Activated effector memory CD4-positive, alpha-beta T cell treated with anti-CD3 and anti-CD28 coated beads, Interleukin-2, amount 50 U/mL, for 16 hours (primary cell): ENCODE data around the gene UHRF1.
"Not testable (repeated sequence)": the region's sequence is repeated elsewhere in the genome, so short reads cannot be mapped to it uniquely, and the experiment has no call there.

Experiments used
- DNase-seq: peaks from one replicate; pipeline ENCODE4 v3.0.0-alpha.2; 2020

Gene UHRF1

DNA sequence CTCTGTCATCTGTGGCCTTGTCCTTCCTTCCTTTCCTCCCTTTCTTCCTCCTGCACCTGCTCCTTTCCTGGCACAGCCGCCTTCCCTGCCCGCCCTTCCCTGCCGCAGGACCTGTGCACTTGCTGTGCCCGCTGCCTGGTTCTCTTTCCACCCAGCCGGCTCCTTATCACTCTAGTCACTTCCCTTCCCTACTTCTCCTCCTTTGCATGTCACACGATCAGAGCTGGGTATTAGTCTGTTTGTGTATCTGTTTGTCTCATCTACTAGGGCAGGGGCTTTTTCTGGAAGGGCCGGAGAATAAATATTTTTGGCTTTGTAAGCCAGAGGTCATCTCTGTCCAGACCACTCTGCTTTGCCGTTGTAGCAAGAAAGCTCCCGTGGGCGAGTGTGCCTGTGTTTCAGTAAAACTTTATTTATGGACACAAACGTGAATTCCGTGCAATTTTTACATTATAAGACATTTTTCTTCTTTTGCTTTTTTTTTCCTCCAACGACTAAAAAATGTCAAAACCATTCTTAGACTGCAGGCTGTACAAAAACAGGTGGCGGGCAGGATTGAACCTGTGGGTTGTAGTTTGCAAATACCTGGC is 65.7 kb downstream of the UHRF1 start:
- DNase-seq = no peak

DNA sequence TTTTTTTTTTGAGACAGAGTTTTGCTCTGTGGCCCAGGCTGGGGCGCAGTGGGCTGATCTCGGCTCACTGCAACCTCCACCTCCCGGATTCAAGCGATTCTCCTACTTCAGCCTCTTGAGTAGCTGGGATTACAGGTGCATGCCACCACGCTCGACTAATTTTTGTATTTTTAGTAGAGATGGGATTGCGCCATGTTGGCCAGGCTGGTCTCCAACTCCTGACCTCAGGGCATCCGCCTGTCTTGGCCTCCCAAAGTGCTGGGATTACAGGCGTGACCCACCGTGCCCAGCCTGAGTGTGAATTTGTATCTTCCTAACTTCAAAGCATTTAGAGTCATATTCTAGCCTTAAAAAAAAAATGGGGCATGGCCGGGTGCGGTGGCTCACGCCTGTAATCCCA is 66.3 kb downstream of the UHRF1 start:
- not testable (repeated sequence) for DNase-seq

DNA sequence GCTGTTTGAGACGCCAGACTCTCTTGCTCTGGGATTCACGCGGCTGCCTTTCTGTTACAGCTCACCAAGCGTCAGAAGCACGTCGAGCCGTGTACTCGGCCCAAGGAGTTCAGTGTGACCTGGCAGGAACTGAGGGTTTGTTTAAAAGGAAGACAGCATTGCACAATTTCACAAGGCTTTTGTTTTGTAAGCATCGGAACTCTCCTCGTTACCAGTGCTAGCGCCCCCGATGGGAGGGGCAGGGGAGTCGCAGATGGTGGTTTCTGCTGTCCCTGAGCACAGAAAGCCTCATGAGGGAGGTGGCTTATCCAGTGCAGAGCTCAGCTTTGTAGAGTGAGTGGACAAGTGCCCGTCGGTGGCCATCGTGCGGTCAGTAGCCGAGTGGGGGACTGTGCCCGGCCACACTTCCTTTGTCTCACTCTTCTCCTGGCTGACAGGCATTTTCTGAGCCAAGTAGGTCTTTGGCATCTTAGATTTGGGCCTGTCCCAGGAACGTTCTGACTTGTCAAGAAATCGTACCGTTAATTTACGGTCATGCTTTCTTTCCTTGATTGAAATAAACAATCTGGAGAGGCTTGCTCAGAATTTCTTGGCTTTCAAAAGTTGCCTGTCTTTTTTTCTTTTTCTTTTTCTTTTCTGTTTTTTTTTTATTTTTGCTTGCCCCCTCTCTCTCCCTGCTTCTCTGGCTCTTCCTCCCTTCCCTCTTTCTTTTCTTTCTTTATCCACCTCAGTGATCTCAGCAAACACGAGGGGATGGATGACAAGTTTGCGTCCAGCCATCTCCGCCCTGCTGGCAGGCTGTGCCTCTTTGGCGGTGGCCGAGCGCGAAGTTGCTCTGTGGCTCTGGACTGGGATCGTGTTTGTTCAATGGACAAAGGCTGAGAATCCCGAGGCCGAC is 67.3 kb downstream of the UHRF1 start:
- no peak for DNase-seq

DNA sequence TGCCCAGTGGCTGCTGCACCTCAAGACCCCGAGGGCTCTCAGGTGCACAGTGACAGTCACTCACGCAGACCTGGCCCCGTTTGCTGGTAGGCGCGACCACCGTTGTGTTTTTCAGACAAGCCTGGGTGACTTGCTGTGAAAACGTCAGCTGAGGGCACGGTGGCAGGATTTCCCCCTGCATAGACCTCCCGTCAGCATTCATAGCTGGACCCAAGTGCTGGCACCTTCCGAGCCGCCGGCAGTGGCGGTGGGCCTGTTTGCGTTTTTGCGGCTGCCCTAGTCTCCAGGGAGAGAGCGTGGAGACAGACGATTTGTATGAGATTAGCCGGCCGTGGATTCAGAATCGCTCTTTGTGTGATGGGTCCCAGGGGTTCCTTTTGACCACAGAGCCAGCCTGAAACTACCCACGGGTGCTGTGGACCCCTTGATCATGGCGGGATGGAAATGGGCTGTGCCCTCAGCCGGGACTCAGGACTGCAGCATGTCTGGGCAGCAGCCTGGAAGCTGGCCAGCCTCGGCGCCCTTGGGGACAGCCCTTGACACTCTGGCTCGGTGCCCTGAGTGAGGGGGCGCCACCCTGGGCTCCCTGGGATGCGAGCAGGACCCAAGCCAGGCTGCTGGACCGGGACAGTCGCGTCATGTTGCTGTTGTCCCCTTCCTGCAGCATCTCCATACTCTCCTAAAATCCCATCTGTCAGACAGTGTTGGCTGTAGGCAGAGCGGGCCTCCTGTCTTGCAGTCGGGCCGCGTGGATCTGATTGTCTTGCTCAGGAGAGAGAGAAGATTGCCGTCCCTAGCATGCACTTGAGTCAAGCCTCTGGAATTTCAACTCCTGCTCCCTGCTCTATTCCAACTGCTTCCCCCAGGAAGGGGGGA is 68.2 kb downstream of the UHRF1 start:
- DNase-seq = no peak

DNA sequence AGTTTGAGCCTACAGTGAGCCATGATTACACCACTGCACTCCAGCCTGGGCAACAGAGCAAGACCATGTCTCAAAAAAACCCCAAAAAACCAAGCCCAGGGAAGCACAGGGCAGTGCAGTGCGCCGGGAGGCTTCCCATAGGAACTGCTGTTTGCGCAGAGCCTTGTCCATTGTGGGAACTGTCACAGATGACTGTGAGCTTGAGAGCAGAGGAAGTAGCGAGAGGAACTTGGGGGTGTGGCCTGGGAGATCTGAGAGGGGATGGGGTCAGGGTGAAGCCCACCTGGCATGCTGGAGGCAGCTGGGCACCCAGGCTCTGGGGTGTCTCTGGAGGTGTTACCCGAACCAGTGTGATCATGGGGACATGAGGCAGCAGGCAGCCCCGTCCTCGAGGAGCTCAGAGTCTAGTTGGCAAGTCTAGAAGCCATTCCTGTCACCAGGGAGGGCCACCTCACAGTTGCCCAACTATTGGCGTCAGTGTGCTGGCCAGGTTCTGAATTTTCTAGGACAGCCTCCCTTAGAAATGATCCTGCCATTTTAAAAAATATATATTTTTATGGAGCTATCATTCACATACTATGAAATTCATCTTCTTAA is 70.0 kb downstream of the UHRF1 start:
- no peak for DNase-seq

DNA sequence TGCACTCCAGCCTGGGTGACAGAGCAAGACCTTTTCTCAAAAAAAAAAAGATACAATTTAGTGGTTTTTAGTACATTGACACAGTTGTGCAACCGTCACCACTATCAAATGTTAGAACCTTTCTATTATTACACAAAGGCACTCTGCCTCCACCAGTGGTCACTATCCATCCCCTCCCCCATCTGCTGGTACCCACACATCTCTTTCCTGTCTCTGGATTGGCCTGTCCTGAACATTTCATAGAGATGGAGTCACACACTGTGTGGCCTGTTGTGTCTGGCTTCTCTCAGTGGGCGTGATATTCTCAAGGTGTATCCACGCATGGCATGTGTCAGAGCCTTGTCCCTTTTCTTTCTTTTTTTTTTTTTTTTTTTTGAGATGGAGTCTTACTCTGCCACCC is 70.8 kb downstream of the UHRF1 start:
- DNase-seq = no peak

DNA sequence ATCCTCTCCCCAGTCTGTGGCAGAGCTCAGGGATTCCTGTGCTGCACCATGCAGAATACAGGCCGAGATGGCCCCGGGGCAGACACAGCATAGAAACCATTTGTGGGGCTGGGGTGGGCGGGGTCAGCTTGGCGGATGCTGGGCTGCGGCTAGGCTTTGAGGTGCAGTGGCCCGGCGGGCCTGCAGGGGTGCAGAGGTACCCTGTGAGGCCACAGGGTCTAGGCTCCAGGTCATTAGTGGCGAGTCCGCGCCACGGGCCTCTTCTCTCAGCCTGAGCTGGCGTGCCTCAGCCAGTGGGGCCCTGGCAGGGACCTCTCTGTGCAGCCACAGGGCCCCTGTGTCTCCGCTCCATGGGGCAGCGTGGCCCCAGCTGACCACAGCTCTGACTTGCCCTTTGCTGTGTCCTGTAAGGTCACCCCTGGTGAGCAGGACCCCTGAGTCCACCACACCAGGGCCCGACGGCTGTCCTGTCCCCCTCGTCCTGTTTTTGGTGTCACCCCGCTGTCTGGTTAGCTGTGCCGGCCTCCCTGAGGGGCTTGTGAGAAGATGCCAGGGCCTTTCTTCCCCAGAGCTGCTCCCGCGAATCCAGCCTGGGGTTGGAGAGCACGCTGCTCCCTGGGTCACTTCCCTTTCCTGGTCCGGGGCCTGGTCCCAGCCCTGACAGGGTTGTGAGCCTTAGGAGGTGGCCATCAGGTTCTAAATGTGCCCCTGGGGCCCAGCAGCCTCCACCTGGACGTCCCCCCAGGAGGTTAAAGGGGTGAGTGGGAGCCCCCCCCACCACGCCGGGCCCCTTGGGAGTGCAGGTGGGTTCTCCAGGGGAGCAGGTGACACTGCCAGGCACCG is 71.8 kb downstream of the UHRF1 start:
- DNase-seq = no peak

DNA sequence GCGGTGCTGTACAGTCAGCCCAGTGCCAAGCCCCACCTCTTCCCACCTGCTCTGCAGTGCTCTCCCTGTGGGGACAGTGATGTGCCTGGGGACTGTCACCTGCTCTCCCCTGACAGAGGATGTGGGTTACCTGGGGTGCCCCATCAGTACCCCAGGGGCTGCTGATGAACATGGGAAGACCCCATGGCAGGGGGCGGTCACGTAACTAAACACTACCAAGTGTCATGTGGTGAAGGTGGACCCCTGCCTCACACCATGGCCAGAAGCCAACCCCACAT is 72.3 kb downstream of the UHRF1 start:
- DNase-seq = no peak

DNA sequence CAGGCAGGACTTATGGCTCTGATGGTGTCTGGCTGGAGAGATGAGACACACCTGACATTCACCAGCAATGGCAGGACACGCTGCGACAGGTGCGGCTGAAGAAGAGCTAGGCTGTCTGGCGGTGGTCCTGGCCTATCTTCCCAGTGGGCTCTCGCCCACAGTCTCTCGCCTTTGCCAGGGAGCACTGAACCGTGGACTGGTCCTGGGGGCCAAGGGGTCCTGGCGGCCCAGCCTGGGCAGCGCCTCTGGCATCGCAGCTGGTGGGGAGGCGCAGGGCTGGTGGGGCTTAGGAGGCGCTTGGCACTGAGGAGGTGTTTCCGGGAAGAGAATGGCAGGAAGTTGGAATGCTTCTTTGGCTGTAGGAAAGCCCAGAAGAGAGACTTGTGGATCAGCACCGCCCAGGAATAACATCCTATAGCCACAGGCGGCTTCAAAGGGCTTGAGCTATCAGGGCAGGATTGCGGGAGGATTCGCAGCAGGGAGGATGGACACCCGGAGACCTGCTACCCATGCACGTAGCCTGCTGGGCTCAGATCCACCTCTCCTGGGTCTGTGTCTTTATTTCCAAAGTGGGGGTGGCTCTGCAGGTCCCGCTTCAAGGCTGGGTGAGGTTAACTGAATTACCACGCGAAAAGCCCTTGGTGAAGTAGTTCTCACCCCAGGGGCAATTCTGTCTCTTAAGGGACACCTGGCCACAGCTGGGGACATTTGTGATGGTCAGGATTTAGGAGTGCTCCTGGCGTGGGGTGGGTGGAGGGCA is 74.2 kb downstream of the UHRF1 start:
- no peak for DNase-seq

DNA sequence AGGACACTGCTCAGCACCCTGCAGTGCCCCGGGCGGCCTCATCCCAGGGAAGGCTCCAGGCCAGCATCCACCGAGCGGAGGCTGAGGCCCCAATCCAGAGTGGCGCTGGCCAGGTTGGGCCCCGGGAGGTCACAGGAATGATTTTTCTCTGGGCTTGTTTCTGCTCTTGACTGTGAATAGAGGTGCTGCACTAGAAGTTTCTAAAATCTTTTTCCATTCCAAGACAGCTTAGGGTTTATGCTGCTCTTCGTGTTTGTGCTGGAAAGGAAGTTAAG is 74.7 kb downstream of the UHRF1 start:
- no peak for DNase-seq

DNA sequence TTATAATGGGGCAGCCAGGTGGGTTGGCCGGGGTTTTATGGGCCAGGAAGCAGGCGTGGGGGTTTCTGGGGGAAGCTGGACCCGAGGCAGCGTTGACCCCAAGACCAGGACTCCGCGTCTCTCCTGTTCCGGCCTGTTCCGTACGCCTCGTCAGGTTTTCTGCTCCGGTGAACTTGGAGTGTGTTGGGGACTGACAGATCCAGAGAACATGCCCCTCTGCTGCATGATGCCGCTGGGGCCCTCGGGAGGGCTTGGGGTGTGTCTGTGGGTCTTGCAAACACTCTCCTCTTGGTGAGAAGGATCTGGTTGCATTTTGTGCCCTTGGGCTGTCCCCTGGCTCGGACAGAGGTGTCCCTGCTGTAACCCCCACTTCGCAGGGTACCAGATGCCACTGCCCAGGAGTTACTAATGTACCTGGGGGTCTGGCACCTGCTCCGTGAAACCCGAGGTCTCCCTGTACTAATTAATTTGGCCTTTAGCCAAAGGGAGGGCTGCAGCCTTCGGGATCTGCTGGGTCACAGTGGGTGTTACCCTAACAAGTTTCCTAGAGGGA is 75.2 kb downstream of the UHRF1 start:
- DNase-seq = no peak

DNA sequence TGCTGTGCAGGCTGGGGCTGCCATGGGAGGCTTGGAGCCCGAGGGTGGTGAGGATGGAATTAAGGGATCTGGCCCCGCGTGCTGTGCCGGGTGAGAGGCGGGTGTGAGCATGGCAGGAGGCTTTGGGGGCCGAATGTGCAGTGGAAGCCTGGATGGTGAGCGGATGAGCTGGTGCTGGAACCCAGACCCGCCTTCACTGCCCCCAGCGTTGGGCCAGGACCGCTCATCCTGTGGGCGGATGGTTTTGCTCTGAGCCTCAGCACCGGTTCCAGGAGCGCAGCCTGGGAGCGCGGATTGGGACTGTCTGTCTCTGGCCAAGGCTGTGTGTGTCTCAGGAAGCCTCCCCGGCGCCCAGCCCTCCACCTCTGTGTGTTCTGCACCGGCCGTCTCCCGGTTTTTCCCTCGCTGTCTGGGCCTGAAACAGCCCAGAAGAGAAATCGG is 76.3 kb downstream of the UHRF1 start:
- DNase-seq = no peak

DNA sequence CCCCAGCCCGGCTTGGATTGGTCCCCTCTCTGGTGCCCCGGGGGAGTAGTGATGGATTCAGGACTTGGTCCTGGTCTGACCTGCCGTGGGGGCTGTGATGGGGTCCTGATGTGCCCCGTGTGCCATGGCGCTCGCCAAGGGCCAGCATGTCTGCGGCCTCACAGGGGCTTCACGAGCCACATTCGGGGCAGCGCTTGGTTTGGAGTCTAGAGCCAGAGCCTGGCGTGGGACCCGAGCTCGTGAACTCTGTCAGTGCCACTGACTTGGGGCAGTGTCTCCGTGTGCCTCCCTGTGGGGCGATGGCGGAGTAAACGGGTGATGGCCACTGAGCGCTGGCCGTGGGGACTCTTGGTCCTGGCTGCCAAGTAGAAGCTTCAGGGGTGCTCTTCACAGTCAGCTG is 76.8 kb downstream of the UHRF1 start:
- no peak for DNase-seq

DNA sequence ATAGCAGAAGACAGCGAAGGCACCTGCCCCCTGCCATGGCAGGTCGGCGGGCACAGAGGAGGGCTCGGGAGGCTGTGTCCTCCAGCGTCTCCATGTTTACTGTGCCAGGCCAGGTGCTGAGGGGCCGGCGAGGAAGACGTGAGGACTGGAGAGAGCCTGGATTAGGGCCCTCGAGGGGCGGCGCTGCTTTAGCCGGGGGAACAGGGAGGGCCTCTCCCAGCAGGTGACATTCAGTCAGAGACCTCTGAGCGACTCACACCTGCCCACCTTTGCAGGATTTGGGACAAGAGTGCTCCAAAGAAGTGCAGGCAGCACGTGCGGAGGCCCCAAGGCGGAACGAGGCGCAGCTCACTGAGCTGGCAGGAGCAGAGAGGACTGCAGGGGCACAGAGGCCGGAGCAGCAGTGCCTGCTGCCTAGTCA is 77.2 kb downstream of the UHRF1 start:
- DNase-seq = no peak

DNA sequence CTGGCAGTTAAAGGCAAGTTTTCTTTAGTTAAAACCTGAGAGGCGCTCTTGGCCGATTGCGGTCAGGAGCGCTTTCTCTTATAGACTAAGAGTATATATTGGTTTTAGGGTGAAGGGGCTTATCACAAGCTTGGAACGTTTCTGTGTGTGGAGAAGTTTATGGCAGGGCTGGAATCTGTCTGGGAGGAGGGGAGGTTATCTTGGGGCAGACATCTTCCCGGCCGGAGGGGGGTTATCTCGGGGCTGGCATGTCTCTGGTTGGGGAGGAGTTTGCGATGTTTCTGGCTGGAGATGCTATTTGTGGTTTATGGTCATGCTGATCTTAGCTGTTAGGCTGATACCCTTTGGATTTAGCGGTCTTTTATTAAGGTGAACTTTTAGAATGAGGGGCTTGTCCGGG is 78.0 kb downstream of the UHRF1 start:
- DNase-seq = no peak

DNA sequence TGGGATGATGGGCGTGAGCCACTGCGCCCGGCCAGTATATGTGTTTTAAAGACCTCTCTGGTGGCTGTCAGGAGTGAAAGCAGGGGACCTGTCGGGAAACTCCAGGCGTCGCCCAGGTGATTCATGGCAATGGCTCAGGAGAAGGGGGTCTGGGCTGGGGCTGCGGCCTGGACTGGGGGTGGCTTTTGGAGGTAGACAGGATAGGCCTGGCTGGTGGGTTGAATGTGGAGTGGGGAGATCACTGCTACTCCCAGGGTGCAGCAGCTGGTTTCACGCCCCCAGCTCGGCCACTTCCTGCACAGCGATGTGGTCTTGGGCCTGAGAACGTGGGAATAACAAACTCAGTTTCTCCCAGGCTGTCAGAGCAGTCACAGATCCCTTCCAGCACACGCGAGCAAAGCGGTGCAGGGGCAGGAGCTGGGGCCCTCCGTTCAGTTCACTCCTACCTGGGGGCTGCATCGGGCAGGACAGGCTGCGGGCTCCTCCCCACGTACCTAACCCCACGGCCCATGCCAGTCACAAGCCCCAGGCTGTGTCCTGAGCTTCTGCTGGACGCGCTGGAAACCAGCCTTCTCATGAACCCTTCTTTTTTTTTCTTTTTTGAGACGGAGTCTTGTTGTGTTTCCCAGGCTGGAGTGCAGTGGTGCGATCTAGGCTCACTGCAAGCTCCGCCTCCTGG is 78.5 kb downstream of the UHRF1 start:
- no peak for DNase-seq

DNA sequence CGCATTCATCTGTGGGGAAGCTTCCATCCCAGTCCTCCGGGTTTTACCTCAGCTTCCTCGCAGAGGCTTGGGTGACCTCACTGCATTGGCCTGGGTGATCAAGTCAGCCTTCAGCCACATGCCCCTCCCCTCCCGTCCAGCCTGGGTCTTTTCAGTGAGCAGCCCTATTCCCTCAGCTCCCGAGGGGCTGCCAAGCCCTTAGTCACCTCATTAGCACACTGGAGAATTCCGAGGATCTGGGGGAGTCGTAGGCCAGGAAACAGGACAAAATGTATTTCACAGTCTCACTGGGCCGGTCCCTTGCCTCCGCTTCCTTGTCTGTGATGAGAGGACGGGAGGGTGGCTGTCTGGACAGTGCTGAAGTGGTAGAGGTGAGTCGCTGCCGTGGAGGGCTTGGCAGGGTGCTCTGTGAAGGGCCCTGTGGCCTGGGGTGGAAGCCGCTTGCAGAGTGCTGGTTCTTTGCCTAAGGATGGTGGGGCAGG is 79.5 kb downstream of the UHRF1 start:
- no peak for DNase-seq

DNA sequence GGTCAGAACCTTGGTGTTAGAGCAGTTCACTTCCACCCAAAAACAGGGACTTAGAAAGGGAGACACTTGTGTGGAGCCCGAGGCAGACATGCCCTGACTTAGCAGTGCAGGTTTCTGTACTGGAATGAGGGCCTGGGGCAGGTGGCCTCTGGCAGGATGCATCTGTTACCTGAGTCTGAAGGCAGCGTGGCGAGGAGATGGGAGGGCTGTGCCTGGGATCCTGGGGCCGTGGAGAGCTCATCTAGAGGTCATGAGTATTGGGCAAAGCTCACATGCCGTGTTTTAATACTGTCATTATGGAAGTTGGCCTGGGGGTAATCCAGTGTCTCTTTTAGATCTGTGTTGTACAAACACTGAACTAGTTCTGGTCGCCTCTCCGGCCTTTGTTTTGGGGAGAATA is 81.0 kb downstream of the UHRF1 start:
- no peak for DNase-seq

DNA sequence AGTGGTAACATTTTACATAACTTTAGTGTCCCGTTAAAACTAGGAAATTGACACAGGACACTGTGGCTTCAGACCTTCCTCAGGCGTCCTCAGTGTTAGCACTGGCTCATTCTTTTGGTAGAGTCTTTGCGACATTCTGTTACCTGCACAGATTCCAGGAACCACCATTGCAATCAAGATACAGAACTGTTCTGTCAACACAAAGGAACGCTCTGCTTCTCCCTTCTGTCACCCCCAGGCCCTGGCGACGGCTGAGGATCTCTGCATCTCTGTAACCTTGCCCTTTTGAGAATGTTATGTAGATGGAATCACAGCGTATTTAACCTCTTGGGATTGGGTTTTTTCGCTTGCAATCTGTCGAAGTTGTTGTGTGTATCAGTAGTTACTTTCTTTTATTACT is 82.2 kb downstream of the UHRF1 start:
- no peak for DNase-seq

DNA sequence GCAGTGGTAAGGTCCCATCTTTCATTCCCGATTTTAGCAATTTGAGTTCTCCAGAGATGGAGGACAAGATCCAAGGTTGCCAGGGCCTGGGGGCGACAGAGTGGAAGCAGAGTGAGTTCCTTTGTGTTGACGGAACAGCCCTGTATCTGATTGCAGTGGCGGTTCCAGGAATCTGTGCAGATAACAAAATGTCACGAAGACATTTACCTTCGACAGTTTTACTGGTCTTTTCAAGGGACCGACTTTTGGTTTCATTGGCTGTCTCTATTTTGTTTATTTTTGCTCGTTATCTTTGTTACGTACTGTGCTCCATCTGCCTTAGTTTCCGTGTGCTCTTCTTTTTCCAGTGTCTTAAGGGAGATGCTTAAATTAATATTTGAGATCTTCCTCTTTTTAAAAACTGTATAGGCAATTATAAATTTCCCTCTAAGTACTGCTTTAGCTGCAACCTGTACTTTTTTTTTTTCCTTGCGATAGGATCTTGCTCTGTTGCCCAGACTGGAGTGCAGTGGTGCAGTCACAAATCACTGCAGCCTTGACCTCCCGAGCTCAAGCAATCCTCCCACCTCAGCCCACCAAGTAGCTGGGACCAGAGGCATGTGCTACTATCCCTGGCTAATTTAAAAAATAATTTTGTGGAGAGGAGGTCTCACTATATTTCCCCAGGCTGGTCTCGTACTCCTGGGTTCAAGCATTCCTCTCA is 82.8 kb downstream of the UHRF1 start:
- no peak for DNase-seq
